Islet of Langerhans (tissue), 1 donor: ENCODE measurements around the gene B3GNT4.
"Not testable (repeated sequence)": the region's sequence is repeated elsewhere in the genome, so short reads cannot be mapped to it uniquely, and the experiment has no call there.

Experiments
- FAIRE-seq: peaks from one replicate; lab custom pipeline; 2011; peaks lifted over from hg19 to GRCh38; lab: Jason Lieb, UNC

The B3GNT4 gene

GRCh38 chr12:122203301-122204166 lies at the start of gene B3GNT4:
Gene B3GNT4, plus strand, starts transcription at chr12:122203709. Its CDS starts 910 bp downstream, at chr12:122204619.
- no peak for FAIRE-seq

DNA sequence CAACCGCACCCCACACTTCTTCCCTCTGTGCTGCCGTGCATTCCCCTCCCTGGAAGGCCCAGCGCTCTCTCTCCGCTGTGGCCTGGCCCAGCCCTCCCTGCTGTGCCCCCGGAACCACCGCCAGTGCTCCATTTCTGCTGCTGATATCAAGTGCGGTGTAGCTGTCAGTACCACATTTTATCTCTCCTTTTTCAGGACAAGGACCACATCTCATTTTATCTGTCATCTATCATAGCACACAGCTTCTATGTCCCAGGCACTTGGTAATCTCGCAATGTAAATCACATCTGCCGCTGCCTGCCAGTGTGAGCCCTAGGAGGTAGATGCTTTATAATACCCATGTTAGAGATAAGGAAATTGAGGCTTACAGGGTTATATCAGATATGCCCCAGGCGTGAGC lies 47.8 kb upstream of the B3GNT4 start:
- FAIRE-seq = no peak

- no peak for FAIRE-seq
Measured at GRCh38 chr12:122158700-122159285, 44.7 kb upstream of the B3GNT4 start.

- FAIRE-seq = no peak
Measured at GRCh38 chr12:122159882-122160281, 43.6 kb upstream of the B3GNT4 start.

DNA sequence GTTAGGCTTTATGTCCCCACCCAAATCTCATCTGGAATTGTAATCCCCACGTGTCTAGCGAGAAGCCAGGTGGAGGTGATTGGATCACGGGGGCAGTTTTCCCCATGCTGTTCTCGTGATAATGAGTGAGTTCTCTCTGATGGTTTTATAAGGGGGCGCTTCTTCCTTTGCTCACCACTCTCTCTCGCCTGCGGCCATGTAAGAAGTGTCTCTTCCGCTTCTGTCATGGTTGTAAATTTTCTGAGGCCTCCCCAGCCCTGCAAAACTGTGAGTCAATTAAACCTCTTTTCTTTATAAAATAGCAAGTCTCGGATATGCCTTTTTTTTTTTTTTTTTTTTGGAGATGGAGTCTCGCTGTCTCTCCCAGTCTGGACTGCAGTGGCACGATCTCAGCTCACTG lies 42.7 kb upstream of the B3GNT4 start:
- FAIRE-seq = no peak

GRCh38 chr12:122161682-122162081 lies 41.8 kb upstream of the B3GNT4 start:
- FAIRE-seq = no peak

DNA sequence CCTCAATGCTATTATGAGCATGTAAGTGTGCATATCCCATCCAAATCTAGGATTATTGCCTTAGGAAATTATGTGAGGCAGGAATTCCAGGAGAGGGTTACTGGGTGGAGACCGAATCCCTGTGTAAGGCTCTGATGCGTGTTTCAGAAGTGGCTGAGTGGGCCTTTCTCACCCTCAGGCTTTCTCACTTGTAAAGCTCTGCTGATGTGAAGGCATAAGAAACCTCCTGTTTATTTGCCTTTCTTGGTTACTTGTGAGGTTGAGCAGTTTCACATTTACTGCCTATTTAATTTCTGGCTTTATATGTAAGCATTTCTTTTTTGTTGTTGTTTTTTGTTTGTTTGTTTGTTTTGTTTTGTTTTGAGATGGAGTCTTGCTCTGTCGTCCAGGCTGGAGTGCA lies 40.5 kb upstream of the B3GNT4 start:
- no peak for FAIRE-seq

DNA sequence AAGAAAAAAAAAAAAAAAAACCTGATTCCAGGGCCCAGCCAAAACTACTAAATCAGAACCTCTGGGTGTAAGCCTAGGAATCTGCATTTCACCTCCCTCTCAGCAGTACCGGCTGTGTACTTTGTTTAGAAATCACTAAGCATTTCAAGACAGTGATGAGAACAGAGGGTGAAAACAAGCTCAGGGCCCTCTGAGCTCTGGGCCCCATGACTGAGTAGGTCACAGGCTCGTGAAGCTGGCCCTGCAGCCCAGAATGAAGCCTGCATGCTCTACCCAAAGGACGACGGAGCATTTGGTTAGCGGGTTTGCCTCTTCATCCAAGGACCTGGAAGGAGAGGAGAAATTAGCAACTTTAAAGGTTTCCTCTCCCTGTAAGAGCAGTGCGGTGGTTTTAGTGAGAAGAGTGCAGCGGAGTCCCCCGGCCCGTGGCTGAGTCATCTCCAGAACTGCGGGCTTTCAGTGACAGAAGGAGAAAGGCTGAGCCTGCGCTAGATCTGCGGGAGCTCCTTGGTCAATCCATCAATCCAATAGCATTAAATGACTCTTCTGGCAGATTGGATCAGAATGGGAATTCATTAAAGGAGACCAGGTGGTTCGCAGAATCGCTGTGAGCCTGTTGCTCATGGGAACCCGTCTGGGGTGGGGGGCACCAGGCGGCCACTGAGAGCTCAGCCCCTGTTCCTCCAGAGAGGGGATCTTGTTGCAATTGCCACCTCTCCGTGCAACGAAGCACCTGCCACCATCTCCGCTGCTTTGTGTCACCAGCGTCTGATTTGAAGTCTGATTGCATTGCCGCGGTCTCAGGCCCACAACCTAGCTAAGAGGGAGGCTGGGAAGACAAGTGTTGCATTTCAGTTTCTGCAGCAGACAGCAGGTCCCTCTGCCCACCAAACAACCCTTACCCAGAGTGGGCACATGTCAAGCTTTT lies 36.8 kb upstream of the B3GNT4 start:
- no peak for FAIRE-seq

GRCh38 chr12:122167356-122167925 lies 36.1 kb upstream of the B3GNT4 start:
- no peak for FAIRE-seq

DNA sequence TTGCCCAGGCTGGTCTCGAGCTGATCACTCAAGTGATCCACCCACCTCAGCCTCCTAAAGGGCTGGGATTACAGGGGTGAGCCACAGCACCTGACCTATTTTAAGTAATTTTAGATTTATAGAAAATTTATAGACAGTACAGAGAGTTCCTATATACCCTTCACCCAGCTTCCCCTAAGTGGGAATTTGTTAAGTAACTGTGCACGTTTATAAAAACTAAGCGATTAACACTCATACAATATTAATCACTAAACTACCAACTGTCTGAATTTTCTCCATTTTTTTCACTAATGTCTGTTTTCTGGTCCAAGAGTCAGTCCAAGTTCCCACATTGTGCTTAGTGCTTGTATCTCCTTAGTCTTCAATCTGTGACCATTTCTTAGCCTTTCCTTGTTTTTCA lies 35.0 kb upstream of the B3GNT4 start:
- FAIRE-seq = no peak

DNA sequence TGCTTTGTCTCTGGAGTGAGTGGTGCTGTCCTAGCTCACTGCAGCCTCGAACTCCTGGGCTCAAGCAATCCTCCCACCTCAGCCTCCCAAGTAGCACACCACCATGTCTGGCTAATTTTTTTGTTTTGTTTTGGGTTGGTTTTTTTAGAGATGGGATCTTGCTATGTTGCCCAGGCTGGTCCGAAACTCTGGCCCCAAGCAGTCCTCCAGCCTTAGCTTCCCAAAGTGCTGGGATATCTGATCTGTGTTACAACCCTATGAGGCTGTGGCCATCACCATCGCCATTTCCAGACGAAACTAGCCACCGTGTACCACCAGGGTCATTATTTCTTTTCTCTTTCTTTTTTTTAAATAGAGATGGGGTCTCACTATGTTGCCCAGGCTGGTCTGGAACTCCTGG lies 32.1 kb upstream of the B3GNT4 start:
- no peak for FAIRE-seq

DNA sequence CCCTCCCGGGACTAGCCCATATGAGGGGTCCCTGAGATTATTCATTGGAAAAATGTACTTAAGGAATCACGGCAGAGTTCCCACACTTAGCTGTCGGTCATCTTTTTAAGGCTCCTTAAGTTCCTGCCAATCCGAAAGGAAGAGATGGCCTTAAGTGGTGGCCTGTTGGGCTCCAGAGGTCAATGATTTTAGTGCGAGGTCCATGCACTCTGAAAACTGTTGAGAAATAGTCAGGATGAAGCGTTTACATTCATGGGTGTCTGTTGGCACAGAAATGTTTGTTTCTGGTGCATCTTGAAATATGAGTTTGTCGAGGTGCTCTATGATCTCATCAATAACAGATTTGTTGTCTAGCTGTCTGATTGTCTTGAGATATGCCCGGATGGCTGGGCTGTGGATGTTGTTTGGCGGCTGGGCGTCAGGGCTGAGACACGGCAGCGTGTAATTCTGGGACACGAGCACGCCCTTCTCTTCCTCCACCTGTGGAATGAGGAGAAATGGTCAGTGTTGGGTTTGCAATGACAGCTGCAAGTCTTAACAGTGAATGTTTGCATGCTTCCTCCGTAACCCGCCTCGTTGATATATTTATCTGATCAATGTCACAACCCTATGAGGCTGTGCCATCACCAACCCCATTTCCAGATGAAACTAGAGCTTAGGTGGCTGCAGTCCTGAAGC lies 31.1 kb upstream of the B3GNT4 start:
- FAIRE-seq = no peak

GRCh38 chr12:122174155-122174845 lies 29.2 kb upstream of the B3GNT4 start, which contains the start of gene IL31:
Gene IL31, minus strand, starts transcription at chr12:122174221. Its CDS starts 49 bp downstream, at chr12:122174172.
- no peak for FAIRE-seq

DNA sequence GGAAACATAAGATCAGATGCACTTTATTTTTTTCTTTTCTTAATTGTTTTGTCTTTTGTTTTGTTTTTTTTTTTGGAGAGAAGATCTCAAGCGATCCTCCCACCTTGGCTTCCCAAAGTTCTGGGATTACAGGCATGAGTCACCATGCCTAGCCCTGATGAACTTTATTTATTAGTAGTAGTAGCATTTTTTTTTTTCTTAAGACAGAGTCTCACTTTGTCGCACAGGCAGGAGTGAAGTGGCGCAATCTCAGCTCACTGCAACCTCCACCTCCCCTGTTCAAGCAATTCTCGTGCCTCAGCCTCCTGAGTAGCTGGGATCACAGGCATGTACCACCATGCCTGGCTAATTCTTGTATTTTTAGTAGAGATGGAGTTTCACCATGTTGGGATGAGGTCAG lies 27.0 kb upstream of the B3GNT4 start:
- not testable (repeated sequence) for FAIRE-seq

DNA sequence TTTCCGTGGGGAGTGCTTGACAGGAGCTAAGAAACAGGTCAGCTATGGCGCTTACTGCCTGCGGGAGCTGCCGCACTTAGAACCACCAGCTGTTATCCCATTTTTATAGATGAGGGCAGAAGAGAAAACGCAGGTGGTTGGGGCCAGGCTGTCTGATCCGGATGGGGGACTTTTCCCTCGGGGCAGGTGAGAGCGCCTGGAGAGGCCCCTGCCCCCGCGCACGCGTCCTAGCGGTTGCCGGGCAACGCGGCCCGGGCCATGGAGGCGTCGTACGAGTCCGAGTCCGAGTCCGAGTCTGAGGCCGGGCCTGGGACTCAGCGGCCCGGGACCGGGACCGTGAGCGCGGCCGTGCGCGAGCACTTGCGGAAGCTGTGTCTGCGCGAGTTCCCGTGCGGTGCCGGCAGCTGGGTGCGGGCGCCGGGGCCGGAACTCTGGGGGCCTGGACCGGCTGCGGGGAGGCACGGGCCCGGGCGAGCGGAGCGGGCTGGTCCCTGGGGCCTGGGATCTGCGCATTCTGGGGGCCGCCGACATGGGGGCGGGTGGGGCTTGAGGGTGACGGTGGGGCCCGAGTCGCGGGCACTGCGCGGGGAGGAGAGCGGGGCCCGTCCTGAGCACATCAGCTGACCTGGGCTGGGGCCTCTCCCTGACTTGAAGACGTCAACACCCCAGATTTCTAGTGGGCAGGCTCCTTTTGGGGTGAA lies 20.5 kb upstream of the B3GNT4 start, which contains the start of gene LRRC43:
Gene LRRC43, plus strand, starts transcription at position 237 of the 701 bp plus-strand sequence. Its CDS starts 22 bp downstream, at position 259.
- no peak for FAIRE-seq

GRCh38 chr12:122183588-122183940 lies 19.9 kb upstream of the B3GNT4 start:
- no peak for FAIRE-seq

DNA sequence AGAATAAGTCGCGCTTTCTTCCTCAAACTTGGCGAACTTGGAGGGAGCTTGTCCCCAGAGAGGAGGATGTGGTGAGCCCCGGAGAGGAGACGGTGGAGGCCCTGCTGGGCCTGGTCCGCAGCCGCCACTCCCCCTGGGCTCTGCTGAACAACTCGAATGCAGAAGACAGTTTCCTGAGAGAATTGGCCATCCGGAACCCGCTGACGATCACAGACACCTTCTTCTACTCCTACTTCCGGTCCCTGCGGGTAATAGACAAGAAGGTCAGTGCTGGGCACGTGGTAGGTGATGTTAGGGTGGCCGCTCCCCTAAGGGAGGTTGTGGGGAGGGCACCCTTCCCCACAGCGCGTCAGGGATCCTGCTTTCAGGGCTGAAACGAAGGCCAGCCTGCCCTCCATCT lies 19.0 kb upstream of the B3GNT4 start:
- no peak for FAIRE-seq

DNA sequence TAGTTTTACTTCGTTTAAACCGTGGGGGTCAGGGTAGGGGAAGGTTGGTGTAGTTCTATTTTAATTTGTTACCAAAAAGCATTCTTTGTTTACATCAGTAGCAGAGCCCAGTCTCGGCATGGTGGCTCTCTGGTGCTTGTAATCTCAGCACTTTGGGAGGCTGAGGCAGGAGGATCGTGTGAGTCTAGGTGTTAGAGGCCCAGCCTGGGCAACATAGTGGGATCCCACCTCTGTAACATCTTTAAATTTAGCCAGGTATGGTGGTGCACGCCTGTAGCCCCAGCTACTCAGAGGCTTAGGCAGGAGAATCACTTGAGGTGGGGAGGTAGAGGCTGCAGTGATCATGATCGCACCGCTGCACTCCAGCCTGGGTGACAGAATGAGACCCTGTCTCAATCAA lies 18.4 kb upstream of the B3GNT4 start:
- FAIRE-seq = no peak

DNA sequence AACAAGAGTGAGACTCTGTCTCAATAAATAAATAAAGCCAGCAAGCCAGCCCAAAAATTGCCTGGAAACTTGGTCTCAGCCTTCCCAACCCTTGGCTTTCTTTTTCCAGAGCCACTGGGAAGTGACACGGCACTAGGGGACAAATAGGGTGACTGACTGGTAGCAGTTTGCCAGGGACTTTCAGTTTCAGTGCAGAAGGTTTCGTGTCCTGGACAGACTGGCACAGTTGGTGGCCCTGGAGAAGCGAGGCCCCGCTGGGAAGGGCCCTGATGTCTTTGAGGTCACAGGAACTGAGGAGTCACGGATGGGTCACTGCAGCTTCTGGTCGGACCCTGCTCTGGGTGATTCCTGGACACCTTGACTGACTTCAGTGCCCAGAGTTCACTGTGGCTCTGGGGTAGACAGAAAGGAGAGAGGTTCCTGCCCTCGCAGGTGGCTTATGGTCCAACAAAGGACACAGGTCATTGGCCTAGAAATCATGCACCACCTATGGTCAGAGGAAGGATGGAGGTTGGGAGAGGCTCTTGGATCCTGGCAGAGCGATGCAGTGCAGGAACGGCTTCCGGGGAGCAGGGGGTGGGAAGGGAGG lies 17.9 kb upstream of the B3GNT4 start:
- no peak for FAIRE-seq

DNA sequence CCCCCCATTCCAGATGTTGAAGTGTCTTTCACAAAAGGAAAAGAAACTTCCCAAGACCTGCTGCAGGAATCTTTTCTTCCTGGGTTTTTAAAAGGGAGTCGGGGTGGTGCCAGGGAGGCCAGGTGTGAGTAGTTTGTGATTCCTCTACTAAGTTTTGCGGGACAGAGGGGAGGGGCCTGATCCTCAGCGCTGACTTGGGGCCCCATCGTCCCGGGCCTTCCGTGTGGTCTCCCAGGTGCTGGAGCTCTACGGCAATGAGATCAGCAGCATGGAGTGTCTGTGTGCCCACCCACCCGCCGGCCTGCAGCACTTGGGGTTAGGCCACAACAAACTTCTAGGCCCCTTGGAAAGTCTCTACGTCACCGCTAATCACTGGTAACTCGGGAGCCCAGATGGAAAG lies 16.0 kb upstream of the B3GNT4 start:
- FAIRE-seq = no peak
